Fibroblast of lung (primary cell): ENCODE measurements around the gene SLK.

Source experiments
- EZH2 ChIP-seq: IDR thresholded peaks from 2 replicates; pipeline ENCODE4 v1.5.1; 2012; ENCODE audit warnings: low read length, control low read depth, mild to moderate bottlenecking; ENCODE audit errors: missing control alignments
- TF ChIP-seq, protein P1 (sequence below), 2 donors: IDR thresholded peaks in 1 of 2; conservative IDR thresholded peaks in 1 of 2; 1 replicate in 1 of 2; 2 replicates in 1 of 2; pipeline ENCODE4 v1.5.1; 2011 to 2012; ENCODE audit warnings: low read length in 2 of 2, control low read depth in 1 of 2, inconsistent platforms in 1 of 2, low read depth in 1 of 2, mild to moderate bottlenecking in 1 of 2

DNA sequence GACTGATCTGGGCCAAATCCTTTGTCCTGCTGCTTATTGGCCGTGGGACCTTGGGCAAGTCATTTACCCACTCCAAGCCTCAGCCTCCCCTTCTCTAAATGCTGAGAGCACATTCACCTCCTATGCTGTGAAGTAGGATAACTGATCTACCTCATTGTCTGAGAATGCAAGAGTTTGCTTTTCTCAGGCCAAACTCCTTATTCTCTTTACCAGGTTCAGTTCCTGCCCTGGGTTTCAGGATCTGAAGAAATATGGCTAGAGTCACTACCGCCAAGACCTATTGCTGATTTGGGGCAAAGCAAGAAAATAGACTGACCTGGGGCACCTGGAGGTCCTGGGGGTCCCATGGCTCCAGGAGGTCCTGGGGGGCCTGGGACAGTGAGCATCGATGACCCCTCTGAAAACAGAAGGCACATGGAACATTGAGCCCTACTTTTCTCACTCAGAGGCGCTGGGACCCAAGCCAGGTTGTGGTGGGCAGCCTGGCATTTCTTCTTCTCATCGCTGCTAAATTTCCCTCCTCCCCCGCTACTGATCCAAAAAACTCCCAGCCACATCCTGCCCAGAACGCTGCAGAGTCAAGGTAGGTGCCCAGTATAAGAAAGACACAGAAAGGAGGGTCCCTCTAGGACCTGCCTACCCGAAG, 76.4 kb downstream of the SLK start:
- TF ChIP-seq, protein P1, sequence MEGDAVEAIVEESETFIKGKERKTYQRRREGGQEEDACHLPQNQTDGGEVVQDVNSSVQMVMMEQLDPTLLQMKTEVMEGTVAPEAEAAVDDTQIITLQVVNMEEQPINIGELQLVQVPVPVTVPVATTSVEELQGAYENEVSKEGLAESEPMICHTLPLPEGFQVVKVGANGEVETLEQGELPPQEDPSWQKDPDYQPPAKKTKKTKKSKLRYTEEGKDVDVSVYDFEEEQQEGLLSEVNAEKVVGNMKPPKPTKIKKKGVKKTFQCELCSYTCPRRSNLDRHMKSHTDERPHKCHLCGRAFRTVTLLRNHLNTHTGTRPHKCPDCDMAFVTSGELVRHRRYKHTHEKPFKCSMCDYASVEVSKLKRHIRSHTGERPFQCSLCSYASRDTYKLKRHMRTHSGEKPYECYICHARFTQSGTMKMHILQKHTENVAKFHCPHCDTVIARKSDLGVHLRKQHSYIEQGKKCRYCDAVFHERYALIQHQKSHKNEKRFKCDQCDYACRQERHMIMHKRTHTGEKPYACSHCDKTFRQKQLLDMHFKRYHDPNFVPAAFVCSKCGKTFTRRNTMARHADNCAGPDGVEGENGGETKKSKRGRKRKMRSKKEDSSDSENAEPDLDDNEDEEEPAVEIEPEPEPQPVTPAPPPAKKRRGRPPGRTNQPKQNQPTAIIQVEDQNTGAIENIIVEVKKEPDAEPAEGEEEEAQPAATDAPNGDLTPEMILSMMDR (conservative IDR thresholded peaks at IDR 0.05 in 1 of 2, IDR thresholded peaks at IDR 0.05 in 1 of 2; ENCODE audit: low read depth in 1 of 2, low read length in 2 of 2): no peak
- TF ChIP-seq EZH2: no peak
